ENCODE data around the gene RNF157.

DNA sequence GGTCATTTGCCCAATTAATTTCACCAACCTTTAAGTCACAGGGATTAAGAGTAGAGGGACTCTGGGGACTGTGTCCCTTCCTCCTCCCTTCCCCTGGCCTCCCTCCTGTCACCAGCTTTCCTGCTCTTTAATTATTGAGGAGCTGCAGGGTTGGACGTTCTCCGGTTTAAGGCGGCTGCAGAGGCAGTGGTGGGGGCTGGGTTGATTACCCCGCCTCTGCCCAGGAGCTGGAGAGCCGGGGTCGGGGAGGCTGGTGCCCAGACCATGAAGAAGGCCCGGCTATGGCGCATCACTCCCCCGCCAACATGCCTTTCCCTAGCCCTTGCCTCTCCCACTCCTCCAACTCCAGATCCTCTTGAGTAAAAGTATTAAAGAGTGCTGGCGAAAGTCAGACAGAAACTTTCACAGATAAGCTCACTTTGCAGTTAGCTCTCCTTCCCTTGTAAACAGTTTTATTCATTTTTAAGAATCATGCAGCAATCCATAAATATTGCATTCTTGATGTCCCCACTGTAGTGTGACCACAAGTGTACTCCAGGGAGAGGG, 98.2 kb downstream of the RNF157 start:
- TF ChIP-seq, protein P1, sequence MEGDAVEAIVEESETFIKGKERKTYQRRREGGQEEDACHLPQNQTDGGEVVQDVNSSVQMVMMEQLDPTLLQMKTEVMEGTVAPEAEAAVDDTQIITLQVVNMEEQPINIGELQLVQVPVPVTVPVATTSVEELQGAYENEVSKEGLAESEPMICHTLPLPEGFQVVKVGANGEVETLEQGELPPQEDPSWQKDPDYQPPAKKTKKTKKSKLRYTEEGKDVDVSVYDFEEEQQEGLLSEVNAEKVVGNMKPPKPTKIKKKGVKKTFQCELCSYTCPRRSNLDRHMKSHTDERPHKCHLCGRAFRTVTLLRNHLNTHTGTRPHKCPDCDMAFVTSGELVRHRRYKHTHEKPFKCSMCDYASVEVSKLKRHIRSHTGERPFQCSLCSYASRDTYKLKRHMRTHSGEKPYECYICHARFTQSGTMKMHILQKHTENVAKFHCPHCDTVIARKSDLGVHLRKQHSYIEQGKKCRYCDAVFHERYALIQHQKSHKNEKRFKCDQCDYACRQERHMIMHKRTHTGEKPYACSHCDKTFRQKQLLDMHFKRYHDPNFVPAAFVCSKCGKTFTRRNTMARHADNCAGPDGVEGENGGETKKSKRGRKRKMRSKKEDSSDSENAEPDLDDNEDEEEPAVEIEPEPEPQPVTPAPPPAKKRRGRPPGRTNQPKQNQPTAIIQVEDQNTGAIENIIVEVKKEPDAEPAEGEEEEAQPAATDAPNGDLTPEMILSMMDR (IDR thresholded peaks at IDR 0.05) = no peak
- TF ChIP-seq POLR2A (IDR thresholded peaks at IDR 0.05; ENCODE audit: low read length) (no peak), CHD2 (IDR thresholded peaks at IDR 0.05; ENCODE audit: low read length, partially characterized antibody) (no peak), POLR2AphosphoS2 (conservative IDR thresholded peaks at IDR 0.05; ENCODE audit: low read length) (no peak)
- TF ChIP-seq, protein P2, sequence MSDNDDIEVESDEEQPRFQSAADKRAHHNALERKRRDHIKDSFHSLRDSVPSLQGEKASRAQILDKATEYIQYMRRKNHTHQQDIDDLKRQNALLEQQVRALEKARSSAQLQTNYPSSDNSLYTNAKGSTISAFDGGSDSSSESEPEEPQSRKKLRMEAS (IDR thresholded peaks at IDR 0.05) = no peak
